Measurements from ENCODE around the gene DCUN1D1. TPM values are rescaled to one million over a fixed set of nuclear protein-coding genes. Genes with fewer than 3 reads are reported as not detected.

Gene DCUN1D1
- polyA plus RNA-seq, 1 donor from 2014 or later = 20.8 TPM

DNA sequence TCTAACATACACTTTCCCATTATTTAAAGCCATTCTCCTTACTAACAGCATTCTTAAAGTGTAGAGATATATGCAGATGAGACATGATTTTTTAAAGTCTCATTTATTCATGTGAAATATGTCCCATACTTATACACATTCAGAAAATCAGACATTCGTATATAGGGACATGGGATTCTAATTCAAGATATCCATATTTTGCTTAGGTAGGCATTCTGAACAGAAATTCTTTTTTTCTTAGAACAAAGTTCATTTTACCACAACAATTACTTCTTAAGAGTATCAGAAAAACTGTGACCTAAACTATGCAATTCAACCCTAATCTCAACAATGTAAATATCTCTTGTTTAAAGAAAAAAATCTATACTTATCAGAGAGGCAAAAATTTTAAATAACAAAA lies 16.2 kb downstream of the DCUN1D1 start:
- Mint-ChIP-seq H3K27ac (no peak overlapping the region), H3K4me3 (no peak overlapping the region), H3K4me1 (peaks cover 24 to 32% (median 25%) of the 10 kb centered on the region in 3 donors), H3K9me3 (no peaks in the 10 kb centered on the region), H3K27me3 (no peaks in the 10 kb centered on the region), H3K36me3 (peaks cover 6% of the 10 kb centered on the region)

DNA sequence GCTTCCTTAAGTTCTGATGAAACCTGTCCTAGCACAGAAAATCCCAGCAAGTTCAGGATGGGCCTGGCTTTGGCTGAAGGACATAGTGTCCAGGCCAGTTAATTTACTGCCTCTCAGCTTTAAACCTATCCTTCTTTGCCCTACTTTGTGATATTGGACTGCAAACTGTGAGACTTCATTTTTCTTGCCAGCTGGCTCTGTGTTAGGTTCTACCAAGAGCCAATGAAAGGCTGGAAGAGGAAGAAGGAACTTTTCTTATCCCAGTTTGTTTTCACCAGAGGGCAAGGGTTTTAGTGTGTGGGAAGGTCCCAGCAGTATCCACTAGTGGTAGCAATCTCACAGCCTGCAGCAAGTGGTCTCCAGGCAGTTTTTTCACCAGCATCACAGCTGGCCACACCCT lies 18.2 kb downstream of the DCUN1D1 start:
- Mint-ChIP-seq H3K4me3 (no peak overlapping the region), H3K36me3 (peaks cover 6% of the 10 kb centered on the region), H3K9me3 (no peaks in the 10 kb centered on the region), H3K27me3 (no peaks in the 10 kb centered on the region), H3K27ac (no peak overlapping the region), H3K4me1 (peaks cover 11 to 17% (median 12%) of the 10 kb centered on the region in 3 donors)

DNA sequence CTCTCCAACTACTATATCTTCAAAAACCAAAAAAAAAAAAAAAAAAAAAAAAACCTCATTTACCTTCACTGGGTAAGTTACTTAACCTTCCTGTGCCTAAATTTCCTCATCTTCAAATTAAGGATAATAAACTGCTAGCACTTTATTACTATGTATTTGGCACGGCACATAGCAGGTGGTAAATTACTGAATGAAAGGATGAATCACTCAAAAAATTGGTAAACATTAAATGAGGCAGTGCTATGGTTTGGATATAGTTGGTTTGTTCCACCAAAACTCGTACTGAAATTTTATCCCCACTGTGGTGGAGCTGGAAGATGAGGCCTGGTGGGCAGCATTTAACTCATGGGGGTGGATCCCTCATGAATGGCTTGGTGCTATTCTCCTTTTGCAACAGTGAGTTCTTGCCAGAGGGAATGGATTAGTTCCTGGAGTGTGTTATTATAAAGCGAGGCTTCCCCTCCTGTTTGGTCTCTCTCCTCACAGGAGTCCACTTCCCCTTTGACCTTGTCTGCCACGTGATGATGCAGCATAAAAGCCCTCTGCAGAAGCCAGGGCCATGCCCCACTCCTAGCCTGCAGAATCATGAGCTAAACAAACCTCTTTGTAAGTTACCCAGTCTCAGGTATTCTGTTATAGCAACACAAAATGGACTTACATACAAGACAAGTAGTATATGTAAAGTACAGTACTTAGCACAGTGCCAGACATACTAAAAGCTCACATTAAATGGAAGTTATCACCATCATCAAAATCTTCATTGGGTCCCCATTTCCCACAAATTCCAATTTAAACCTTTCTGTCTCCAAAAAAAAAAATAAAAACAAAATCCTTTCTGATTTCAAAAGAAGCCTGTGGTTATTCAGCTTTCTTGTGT lies 20.6 kb downstream of the DCUN1D1 start:
- Mint-ChIP-seq H3K27ac (no peak overlapping the region), H3K27me3 (no peaks in the 10 kb centered on the region), H3K4me3 (no peak overlapping the region), H3K4me1 (peaks cover 0 to 3% (median 0%) of the 10 kb centered on the region in 3 donors), H3K36me3 (peaks cover 7% of the 10 kb centered on the region), H3K9me3 (no peaks in the 10 kb centered on the region)

DNA sequence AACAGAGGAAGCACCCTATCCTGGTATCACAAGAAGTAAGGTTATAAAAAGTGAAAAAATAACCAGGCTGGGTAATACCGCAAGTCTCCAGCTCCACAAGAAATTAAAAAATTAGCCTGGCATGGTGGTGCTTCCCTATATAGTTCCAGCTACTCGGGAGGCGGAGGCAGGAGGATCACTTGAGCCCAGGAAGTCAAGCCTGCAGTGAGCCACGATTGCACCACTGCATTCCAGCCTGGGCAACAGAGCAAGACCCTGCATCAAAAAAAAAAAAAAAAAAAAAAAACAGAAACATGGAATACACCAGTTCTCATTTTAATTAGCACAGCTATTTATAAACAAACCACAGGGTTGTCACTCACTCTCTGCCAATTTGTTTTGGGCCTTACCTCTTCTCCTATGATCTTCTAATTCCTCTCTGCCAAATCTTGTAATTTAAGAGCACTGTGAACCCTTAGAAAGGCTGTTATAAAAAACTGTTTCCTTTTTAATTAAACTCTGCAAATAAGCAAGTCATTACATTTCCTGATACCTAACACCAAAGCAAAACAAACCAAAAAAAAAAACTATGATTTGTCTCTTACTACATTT lies 22.6 kb downstream of the DCUN1D1 start:
- peaks cover 7% of the 10 kb centered on the region for H3K36me3 Mint-ChIP-seq
- H3K4me1 Mint-ChIP-seq = peaks cover 0 to 3% (median 0%) of the 10 kb centered on the region in 3 donors
- H3K4me3 Mint-ChIP-seq = no peak overlapping the region
- peak overlapping the region in 1 of 3 donors; percentile 63 for H3K27ac Mint-ChIP-seq
- no peaks in the 10 kb centered on the region for H3K27me3 Mint-ChIP-seq
- no peaks in the 10 kb centered on the region for H3K9me3 Mint-ChIP-seq

DNA sequence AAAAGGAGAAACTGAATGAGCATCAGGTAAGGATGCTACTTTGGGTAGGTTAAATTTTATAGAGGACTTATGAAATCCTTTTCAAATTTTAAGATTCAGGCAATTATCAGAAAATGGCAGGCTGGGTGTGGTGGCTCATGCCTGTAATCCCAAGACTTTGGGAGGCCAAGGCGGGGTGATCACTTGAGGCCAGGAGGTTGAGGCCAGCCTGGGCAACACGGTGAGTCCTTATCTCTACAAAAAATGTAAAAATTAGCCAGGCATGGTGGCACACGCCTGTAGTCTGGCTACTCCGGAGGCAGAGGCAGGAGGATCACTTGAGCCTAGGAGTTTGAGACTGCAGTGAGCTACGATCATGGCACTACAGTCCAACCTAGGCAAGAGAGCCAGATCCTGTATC lies 23.1 kb downstream of the DCUN1D1 start:
- H3K9me3 Mint-ChIP-seq = no peaks in the 10 kb centered on the region
- H3K27ac Mint-ChIP-seq = peak overlapping the region in 1 of 3 donors; percentile 32
- peaks cover 0 to 3% (median 0%) of the 10 kb centered on the region in 3 donors for H3K4me1 Mint-ChIP-seq
- peaks cover 7% of the 10 kb centered on the region for H3K36me3 Mint-ChIP-seq
- no peaks in the 10 kb centered on the region for H3K27me3 Mint-ChIP-seq
- H3K4me3 Mint-ChIP-seq = no peak overlapping the region

DNA sequence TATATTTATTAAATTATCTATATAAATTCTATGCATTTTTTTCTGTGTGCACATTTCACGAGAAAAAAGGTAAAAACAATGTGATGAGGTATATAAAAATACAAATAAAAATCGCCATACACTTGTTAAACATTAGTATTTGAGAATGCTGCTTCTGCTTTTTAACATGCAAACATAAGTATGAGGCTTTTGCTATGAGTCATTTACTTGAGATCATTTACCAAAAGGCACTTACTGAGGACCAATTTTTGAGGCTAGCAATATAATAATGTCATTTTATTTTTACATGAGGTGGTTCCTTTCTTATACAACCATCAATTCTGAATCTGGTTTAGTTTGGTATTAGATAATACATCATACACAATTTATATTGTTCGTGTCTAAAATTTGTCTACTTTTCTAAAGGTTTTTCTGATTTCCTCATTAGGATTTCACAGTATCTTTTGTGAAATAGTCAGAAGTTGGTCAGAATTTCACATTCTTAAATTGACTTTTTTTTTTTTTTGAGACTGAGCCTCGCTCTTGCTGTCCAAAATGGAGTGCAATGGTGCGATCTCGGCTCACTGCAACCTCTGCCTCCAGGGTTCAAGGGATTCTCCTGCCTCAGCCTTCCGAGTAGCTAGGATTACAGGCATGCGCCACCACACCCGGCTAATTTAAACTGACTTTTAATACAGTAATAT lies 25.6 kb downstream of the DCUN1D1 start:
- H3K36me3 Mint-ChIP-seq = peaks cover 7% of the 10 kb centered on the region
- H3K9me3 Mint-ChIP-seq = peaks cover 0 to 2% (median 0%) of the 10 kb centered on the region in 3 donors
- H3K4me3 Mint-ChIP-seq = no peak overlapping the region
- H3K4me1 Mint-ChIP-seq = peaks cover 0 to 2% (median 0%) of the 10 kb centered on the region in 3 donors
- H3K27ac Mint-ChIP-seq = no peak overlapping the region
- no peaks in the 10 kb centered on the region for H3K27me3 Mint-ChIP-seq

DNA sequence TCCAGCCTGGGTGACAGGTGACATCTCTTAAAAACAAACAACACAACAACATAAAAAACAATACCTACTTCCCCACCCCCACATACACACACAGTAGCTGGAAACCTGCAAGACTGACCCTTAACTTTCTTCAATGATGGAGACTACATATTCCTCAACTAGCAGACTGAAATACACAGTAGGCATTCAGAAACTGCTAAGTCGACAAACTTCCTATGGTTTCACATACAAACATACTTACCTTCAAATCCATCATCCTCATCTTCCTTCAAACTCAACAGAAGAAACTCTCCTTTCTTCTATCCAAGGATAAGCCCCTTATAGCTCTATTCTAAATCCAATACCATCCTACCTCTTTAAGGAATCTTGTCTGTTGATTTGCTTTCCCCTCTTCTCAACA lies 30.6 kb downstream of the DCUN1D1 start:
- H3K9me3 Mint-ChIP-seq = peaks cover 0 to 3% (median 0%) of the 10 kb centered on the region in 3 donors
- H3K27me3 Mint-ChIP-seq = no peaks in the 10 kb centered on the region
- H3K4me3 Mint-ChIP-seq = no peak overlapping the region
- H3K4me1 Mint-ChIP-seq = peaks cover 0 to 4% (median under 1%) of the 10 kb centered on the region in 3 donors
- H3K27ac Mint-ChIP-seq = no peak overlapping the region
- peaks cover 4% of the 10 kb centered on the region for H3K36me3 Mint-ChIP-seq

DNA sequence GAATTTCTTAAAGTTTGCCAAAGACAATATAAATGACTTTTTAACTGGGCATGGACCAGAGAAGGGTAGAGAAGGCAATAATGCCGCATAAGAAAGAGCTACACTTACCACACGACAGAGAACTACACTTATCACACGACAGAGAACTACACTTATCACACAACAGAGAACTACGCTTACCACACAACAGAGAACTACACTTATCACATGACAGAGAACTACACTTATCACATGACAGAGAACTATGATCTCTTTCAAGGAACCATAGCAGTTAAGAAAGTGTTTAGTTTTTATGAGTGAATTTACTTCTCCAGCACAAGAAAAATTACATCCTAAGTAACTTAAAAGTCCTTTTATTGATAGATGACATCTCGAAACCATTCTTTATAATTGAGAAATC lies 32.0 kb downstream of the DCUN1D1 start:
- Mint-ChIP-seq H3K9me3 (peaks cover 0 to 3% (median 0%) of the 10 kb centered on the region in 3 donors), H3K27me3 (no peaks in the 10 kb centered on the region), H3K4me1 (peaks cover 2 to 5% (median 4%) of the 10 kb centered on the region in 3 donors), H3K36me3 (peaks cover 5% of the 10 kb centered on the region), H3K4me3 (no peak overlapping the region), H3K27ac (no peak overlapping the region)

DNA sequence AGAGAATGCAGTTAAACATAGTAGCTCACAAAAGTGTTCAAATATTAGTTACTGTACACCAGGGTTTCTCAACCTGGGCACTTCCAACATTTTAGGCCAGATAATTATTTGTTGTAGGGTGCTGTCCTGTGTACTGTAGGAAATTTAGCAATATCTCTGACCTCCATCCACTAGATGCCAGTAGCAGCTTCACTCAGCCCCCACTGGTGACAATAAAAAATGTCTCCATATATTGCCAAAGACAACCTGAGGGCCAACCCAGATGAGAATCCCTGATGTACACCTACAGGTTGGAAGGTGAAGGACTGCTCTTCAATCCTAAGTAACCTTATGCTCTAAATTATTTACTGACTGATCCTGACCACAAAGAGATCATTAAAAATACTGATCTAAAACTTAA lies 32.5 kb downstream of the DCUN1D1 start:
- Mint-ChIP-seq H3K27ac (no peak overlapping the region), H3K36me3 (peaks cover 5% of the 10 kb centered on the region), H3K9me3 (peaks cover 0 to 3% (median 0%) of the 10 kb centered on the region in 3 donors), H3K27me3 (no peaks in the 10 kb centered on the region), H3K4me3 (no peak overlapping the region), H3K4me1 (peaks cover 2 to 5% (median 4%) of the 10 kb centered on the region in 3 donors)

DNA sequence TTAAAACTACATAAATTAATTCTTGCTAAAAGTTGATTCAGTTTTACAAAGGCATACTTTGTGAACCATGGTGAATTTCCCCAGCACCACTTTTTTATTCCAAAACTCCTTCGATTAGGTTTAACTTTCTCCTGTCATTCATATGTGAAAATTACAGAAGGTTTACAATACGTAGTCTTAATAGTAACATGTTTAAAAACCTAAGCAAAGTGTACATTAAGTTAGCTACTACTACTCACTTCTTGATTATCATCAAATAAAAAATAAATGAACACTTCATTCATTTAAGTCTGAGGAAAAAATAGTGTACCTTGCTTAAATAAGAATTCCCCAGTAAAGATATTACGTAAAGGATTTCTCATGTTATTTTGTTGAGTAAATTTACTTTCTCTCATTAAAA lies 38.6 kb downstream of the DCUN1D1 start:
- no peaks in the 10 kb centered on the region for H3K9me3 Mint-ChIP-seq
- no peak overlapping the region for H3K27ac Mint-ChIP-seq
- H3K4me3 Mint-ChIP-seq = no peak overlapping the region
- H3K27me3 Mint-ChIP-seq = no peaks in the 10 kb centered on the region
- peaks cover 12 to 16% (median 13%) of the 10 kb centered on the region in 3 donors for H3K4me1 Mint-ChIP-seq
- peaks cover 3% of the 10 kb centered on the region for H3K36me3 Mint-ChIP-seq

DNA sequence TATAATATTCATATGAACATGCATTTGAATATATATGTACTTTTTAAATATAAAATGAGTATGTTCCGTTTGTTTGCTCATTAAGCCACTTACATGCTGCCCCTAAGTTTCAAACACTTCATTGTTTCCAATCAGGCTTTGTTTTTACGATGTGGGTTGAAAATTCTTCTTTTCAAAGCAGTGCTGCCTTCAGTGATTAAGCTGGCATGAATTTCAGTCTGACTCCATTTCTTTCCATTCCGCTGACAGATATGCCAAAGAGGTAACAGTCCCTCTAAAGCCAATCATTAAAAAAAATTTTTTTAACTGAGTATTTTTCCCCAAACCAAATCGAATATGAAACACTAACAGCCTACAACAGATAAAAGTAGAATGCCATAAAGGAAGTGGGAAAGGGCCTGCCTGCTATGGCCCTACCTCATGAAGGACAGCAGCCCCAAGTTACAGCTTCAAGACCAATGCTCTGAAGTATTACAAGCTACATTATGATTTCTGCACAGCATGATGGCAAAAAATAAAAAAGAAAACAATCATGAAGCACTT lies 40.0 kb downstream of the DCUN1D1 start:
- H3K27me3 Mint-ChIP-seq = no peaks in the 10 kb centered on the region
- H3K27ac Mint-ChIP-seq = no peak overlapping the region
- no peaks in the 10 kb centered on the region for H3K9me3 Mint-ChIP-seq
- H3K4me3 Mint-ChIP-seq = no peak overlapping the region
- H3K36me3 Mint-ChIP-seq = peaks cover 1% of the 10 kb centered on the region
- H3K4me1 Mint-ChIP-seq = peaks cover 12 to 16% (median 13%) of the 10 kb centered on the region in 3 donors

DNA sequence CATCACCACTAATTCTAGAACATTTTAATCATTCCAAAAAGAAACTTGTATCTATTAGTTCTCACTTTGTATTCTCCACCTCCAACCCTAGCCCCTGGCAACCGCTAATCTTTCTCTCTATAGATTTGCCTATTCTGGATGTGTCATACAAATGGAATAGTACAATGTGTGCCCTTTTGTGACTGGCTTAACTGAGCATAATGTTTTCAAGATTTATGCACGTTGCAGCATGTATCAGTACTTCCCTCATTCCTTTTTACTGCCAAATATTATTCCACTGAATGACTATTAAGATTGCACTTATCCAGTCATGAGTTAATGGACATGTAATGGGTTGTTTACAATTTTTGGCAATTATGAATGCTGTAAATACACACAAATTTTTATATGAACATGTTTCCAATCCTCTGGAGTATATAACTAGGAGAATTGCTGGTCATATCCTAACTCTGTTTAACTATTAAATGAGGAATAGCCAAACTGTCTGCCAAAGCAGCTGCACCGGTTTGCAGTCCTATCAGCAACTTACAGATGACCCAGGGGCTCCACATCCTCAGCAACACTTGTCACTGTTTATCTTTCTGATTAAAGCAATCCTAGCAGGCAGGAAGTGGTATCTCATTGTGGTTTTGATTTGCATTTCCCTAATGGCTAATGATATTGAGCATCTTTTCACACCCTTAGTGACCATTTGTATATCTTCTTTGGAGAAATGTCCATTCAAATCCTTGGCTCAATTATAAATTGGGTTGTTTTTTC lies 42.9 kb downstream of the DCUN1D1 start:
- peaks cover 8 to 13% (median 12%) of the 10 kb centered on the region in 3 donors for H3K4me1 Mint-ChIP-seq
- no peaks in the 10 kb centered on the region for H3K27me3 Mint-ChIP-seq
- no peaks in the 10 kb centered on the region for H3K36me3 Mint-ChIP-seq
- H3K27ac Mint-ChIP-seq = no peak overlapping the region
- H3K9me3 Mint-ChIP-seq = peaks cover 0 to 3% (median 0%) of the 10 kb centered on the region in 3 donors
- no peak overlapping the region for H3K4me3 Mint-ChIP-seq

DNA sequence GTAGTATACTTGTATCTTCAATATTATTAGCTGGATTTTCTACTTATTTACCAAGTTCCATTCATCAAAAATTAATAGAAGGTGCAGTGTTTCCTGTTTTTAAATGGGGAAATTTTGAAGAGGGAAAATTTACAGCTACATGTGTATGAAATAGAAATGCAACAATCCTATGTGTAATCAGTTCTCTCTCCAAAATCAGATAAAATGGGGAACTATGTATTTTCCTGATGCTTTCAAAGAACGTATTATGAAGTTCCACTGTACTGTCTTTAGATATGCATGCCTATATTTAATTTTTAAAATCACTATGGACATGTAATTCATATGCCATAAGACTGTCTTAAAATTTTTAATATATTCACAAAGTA lies 43.4 kb downstream of the DCUN1D1 start:
- no peak overlapping the region for H3K4me3 Mint-ChIP-seq
- H3K27ac Mint-ChIP-seq = no peak overlapping the region
- H3K27me3 Mint-ChIP-seq = no peaks in the 10 kb centered on the region
- peaks cover 4% of the 10 kb centered on the region for H3K36me3 Mint-ChIP-seq
- H3K4me1 Mint-ChIP-seq = peaks cover 8 to 13% (median 12%) of the 10 kb centered on the region in 3 donors
- peaks cover 0 to 3% (median 2%) of the 10 kb centered on the region in 3 donors for H3K9me3 Mint-ChIP-seq

DNA sequence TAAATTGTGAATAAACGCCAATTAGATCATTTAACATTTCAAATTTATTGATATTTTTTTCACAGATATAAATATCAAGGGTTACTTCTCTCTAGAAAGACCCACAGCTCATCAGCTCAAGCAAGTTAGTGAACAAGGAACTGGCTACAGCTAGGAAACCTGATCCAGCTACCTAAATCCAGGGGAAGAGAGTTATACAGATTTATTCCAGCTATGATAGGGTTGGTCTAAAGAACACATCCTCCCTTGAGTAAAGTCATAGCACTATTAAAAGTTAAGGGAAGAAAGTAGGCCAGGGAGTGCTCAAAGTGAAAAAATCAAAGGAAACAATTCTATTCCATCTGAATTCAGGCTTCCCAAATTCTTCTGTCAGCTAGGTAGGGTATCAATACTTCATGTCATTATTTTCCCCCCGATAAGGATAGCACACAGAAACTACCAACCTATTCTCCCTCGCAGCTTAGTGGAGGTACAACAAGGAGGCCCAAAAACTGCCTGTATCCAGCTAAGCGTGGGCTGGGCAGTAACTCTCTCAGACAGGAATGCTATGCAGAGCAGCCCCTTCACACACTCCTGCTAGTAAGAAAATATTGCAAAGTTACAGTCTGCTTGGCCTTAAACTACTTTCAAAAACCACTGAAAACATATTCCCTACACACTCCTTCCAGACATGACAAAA lies 44.0 kb downstream of the DCUN1D1 start:
- Mint-ChIP-seq H3K36me3 (peaks cover 4% of the 10 kb centered on the region), H3K27me3 (no peaks in the 10 kb centered on the region), H3K9me3 (peaks cover 0 to 5% (median 3%) of the 10 kb centered on the region in 3 donors), H3K27ac (no peak overlapping the region), H3K4me1 (peaks cover 8 to 13% (median 12%) of the 10 kb centered on the region in 3 donors), H3K4me3 (no peak overlapping the region)
